GM12878 (cell line): ENCODE results near the gene MNAT1. TPM values are rescaled to one million over a fixed set of nuclear protein-coding genes. Genes with fewer than 3 reads are reported as not detected.

Experiments used
- ATAC-seq: fragments of 200-7000 bp; cut with Tn5 transposase; 3 replicates; pipeline ENCODE4 v1.9.1; 2020; ENCODE audit warnings: mild to moderate bottlenecking, moderate library complexity
- BruUV-seq: library from RNA; stranded (reverse); fragments of 400-500 nt; replicated peaks from 2 replicates; lab custom pipeline; 2021; lab: Mats Ljungman, UMichigan
- CTCF ChIA-PET: fragments of 300-600 bp; sonication (Branson Sonifier 250); formaldehyde crosslinking; extraction: SDS; loops from one replicate; lab custom pipeline; 2021; ENCODE audit warnings: inconsistent platforms; lab: Yijun Ruan, JAX
- POLR2A ChIA-PET: fragments of 350-600 bp; formaldehyde crosslinking; extraction: SDS; loops from one replicate; lab custom pipeline; 2021; ENCODE audit warnings: inconsistent platforms; lab: Charles Lee
- RAD21 ChIA-PET: fragments of 300-600 bp; sonication (Branson Sonifier 250); formaldehyde crosslinking; loops from one replicate; lab custom pipeline; 2023; ENCODE audit warnings: antibody characterized with exemption; ENCODE audit not compliant: unreplicated experiment; lab: Charles Lee
- SMC1A ChIA-PET: fragments of 300-600 bp; sonication (Branson Sonifier 250); formaldehyde crosslinking; loops from one replicate; lab custom pipeline; 2023; ENCODE audit not compliant: unreplicated experiment, uncharacterized antibody; lab: Charles Lee
- DNase-seq: peaks from one replicate; pipeline ENCODE4 v3.0.0-alpha.2; 2011; ENCODE audit warnings: low read depth, low spot score
- FAIRE-seq: peaks from 3 replicates; lab custom pipeline; 2011; peaks lifted over from hg19 to GRCh38; lab: Jason Lieb, UNC
- H2AFZ ChIP-seq: 2 replicates; pipeline ENCODE4 v1.6.0; 2011; ENCODE audit warnings: low read depth, low read length, control low read depth; ENCODE audit not compliant: control insufficient read depth
- H3K27ac ChIP-seq: 2 replicates; pipeline ENCODE4 v1.5.1; 2011; ENCODE audit warnings: control low read depth; ENCODE audit not compliant: control insufficient read depth, insufficient read depth
- H3K27me3 ChIP-seq, 2 experiments: replicated peaks in 1 of 2; 2 replicates each; pipeline versions ENCODE4 v1.6.0 to v1.6.1; 2011; ENCODE audit warnings: low read length in 1 of 2; ENCODE audit not compliant: control insufficient read depth in 2 of 2, insufficient read depth in 2 of 2
- H3K36me3 ChIP-seq, 2 experiments: 2 replicates each; pipeline ENCODE4 v1.5.1; 2011; ENCODE audit warnings: low read length in 1 of 2; ENCODE audit not compliant: control insufficient read depth in 2 of 2, insufficient read depth in 2 of 2
- H3K4me1 ChIP-seq: 2 replicates; pipeline ENCODE4 v1.6.1; 2011; ENCODE audit warnings: mild to moderate bottlenecking, low read length, moderate library complexity, mixed read lengths; ENCODE audit not compliant: control insufficient read depth, insufficient read depth
- H3K4me2 ChIP-seq: 2 replicates; pipeline ENCODE4 v1.6.0; 2011; ENCODE audit warnings: control low read depth; ENCODE audit not compliant: control insufficient read depth, insufficient read depth
- H3K4me3 ChIP-seq: fragments of 200-600 bp; sonication (generic); 2 replicates; pipeline ENCODE4 v1.5.1; 2016
- H3K79me2 ChIP-seq: 2 replicates; pipeline ENCODE4 v1.6.0; 2011; ENCODE audit warnings: low read length; ENCODE audit not compliant: control insufficient read depth, insufficient read depth
- H3K9ac ChIP-seq: 2 replicates; pipeline ENCODE4 v1.8.0; 2011; ENCODE audit warnings: low read length, control low read depth, mixed read lengths; ENCODE audit not compliant: control insufficient read depth, insufficient read depth
- H3K9me3 ChIP-seq: replicated peaks from 3 replicates; pipeline ENCODE4 v1.5.1; 2011; ENCODE audit warnings: mild to moderate bottlenecking, low read length; ENCODE audit not compliant: control insufficient read depth, insufficient read depth
- H4K20me1 ChIP-seq: 2 replicates; pipeline ENCODE4 v1.6.0; 2011; ENCODE audit not compliant: control insufficient read depth, insufficient read depth
- CHD4 ChIP-seq: fragments of 200-600 bp; sonication (generic); IDR thresholded peaks from 2 replicates; pipeline ENCODE4 v1.6.1; 2016; ENCODE audit warnings: mild to moderate bottlenecking
- DPF2 ChIP-seq: fragments of 450-650 bp; IDR thresholded peaks from 2 replicates; pipeline ENCODE4 v1.6.1; 2017; ENCODE audit warnings: mild to moderate bottlenecking
- HCFC1 ChIP-seq: fragments of 150-350 bp; IDR thresholded peaks from 2 replicates; pipeline ENCODE4 v1.6.1; 2014; ENCODE audit warnings: low read length
- IKZF1 ChIP-seq: fragments of 450-650 bp; conservative IDR thresholded peaks from 2 replicates; pipeline ENCODE4 v1.6.1; 2017; ENCODE audit warnings: antibody characterized with exemption, mild to moderate bottlenecking
- IRF4 ChIP-seq: IDR thresholded peaks from 2 replicates; pipeline ENCODE4 v1.6.1; 2011; ENCODE audit warnings: low read depth, low read length
- MEF2B ChIP-seq: fragments of 450-650 bp; IDR thresholded peaks from 2 replicates; pipeline ENCODE4 v1.6.1; 2018; ENCODE audit warnings: mild to moderate bottlenecking, moderate library complexity; ENCODE audit not compliant: partially characterized antibody, poor library complexity, severe bottlenecking
- NFYB ChIP-seq: IDR thresholded peaks from 2 replicates; pipeline ENCODE4 v1.6.1; 2011; ENCODE audit warnings: low read depth, mild to moderate bottlenecking, low read length, improper control_type of control experiment, moderate library complexity; ENCODE audit not compliant: insufficient read depth
- NR2F1 ChIP-seq: fragments of 450-650 bp; conservative IDR thresholded peaks from 2 replicates; pipeline ENCODE4 v1.6.1; 2017; ENCODE audit warnings: mild to moderate bottlenecking
- PAX8 ChIP-seq: fragments of 450-650 bp; IDR thresholded peaks from 2 replicates; pipeline ENCODE4 v1.6.1; 2017; ENCODE audit warnings: mild to moderate bottlenecking, moderate library complexity
- POLR2AphosphoS5 ChIP-seq: IDR thresholded peaks from 2 replicates; pipeline ENCODE4 v1.6.1; 2011; ENCODE audit warnings: mild to moderate bottlenecking, low read length, inconsistent platforms
- POU2F2 ChIP-seq: IDR thresholded peaks from 3 replicates; pipeline ENCODE4 v1.6.1; 2011; ENCODE audit warnings: low read depth, mild to moderate bottlenecking, low read length, borderline replicate concordance
- RFX5 ChIP-seq: IDR thresholded peaks from 2 replicates; pipeline ENCODE4 v1.6.1; 2011; ENCODE audit warnings: low read depth, low read length, improper control_type of control experiment
- ZNF24 ChIP-seq: fragments of 450-650 bp; IDR thresholded peaks from 2 replicates; pipeline ENCODE4 v1.6.1; 2017; ENCODE audit warnings: antibody characterized with exemption, mild to moderate bottlenecking
- WGBS: methylation state at CpG from one replicate; pipeline ENCODE4 v1.1.6; 2016; ENCODE audit warnings: low lambda C conversion rate; ENCODE audit not compliant: insufficient replicate concordance, insufficient coverage; ENCODE audit errors: missing lambda C conversion rate; 5-methylcytosine and 5-hydroxymethylcytosine counted together
- in situ Hi-C: fragments of 300-500 bp; cut with MboI; formaldehyde crosslinking; loops from 9 replicates; pipeline ENCODE4 v1.14.3; 2018; ENCODE audit warnings: mixed read lengths
- intact Hi-C: fragments of 100-400 bp; cut with micrococcal nuclease; formaldehyde crosslinking; loops from one replicate; pipeline ENCODE4 v1.14.2; 2022; ENCODE audit not compliant: unreplicated experiment
- polyA plus RNA-seq, 11 experiments: library from polyadenylated mRNA; depleted of rRNA in 4 of 11; unstranded in 6 of 11; stranded (reverse) in 5 of 11; fragments of >200 nt; fragmentation: Nextera tagmentation in 4 of 11; fragmentation: Illumina TruSeq in 1 of 11; extraction: Ambion mirVana in 4 of 11; extraction: Trizol in 1 of 11; gene quantifications; 1 replicate in 1 of 11; 2 replicates in 10 of 11; pipeline versions ENCODE4 v1.2.1 to v1.2.3, GENCODE V29; 2011 to 2016; ENCODE audit warnings: inconsistent platforms in 2 of 11, missing spikeins in 2 of 11, low read depth in 1 of 11
- total RNA-seq, 4 experiments: library from RNA; depleted of rRNA in 3 of 4; stranded (reverse); fragments of >200 nt in 3 of 4; fragmentation: Illumina TruSeq in 1 of 4; extraction: Trizol in 1 of 4; gene quantifications; 2 replicates each; pipeline versions ENCODE4 v1.2.1 to v1.2.3, GENCODE V29; 2013 to 2021
- TF ChIP-seq, protein P1 (sequence below): IDR thresholded peaks from 2 replicates; pipeline ENCODE4 v1.6.1; 2011; ENCODE audit warnings: low read depth, low read length, improper control_type of control experiment, borderline replicate concordance
- TF ChIP-seq, protein P2 (sequence below): fragments of 450-650 bp; conservative IDR thresholded peaks from 2 replicates; pipeline ENCODE4 v1.6.1; 2017; ENCODE audit warnings: mild to moderate bottlenecking, moderate library complexity
- TF ChIP-seq, protein P3 (sequence below): IDR thresholded peaks from 2 replicates; pipeline ENCODE4 v1.6.1; 2011; ENCODE audit warnings: borderline replicate concordance, low read depth, mild to moderate bottlenecking, moderate library complexity, mixed read lengths, low read length; ENCODE audit not compliant: insufficient read depth; ENCODE audit errors: extremely low read length
- TF ChIP-seq, protein P4 (sequence below): fragments of 450-650 bp; formaldehyde crosslinking; IDR thresholded peaks from 2 replicates; pipeline ENCODE4 v1.5.0; 2022; ENCODE audit warnings: mild to moderate bottlenecking, missing genetic modification characterization

MNAT1 gene
- total and polyA plus RNA-seq, 10 of the 15 experiments (the other 5 are each of a cell fraction or from before 2014, with no cell fraction given), result 26.5 to 67.4 (median 40.8) TPM

DNA sequence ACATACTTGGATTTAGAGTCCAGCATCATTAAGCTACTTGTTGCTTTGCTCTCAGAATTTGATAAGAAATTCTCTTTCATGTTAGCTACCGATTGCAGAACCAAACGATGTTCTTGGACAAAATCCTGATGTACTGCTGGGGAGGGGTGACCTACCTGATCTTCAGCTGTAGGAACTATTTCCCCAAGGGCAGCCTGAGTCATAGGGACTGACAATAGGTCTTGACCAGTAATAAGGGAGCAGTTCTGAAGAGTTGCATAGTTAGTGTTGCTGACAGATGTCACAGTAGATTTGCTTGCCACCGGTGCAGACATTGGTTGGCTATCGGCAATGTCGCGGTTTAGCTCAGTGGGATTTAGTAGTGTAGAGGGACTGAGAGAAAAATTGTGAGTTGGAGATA is 21.0 kb upstream of the MNAT1 start:
- no peak overlapping the region for H3K4me2 ChIP-seq
- H2AFZ ChIP-seq, result no peak overlapping the region
- H3K27ac ChIP-seq, result no peak overlapping the region
- H4K20me1 ChIP-seq, result no peaks in the 10 kb centered on the region
- H3K9me3 ChIP-seq, result no peaks in the 10 kb centered on the region
- 88% methylated on average over 6 of the region's 6 CpGs for WGBS
- H3K4me1 ChIP-seq, result no peaks in the 10 kb centered on the region
- BruUV-seq, result no TSS peak
- in situ Hi-C loops (no loop called here), intact Hi-C loops (no loop called here)
- H3K27me3 ChIP-seq, result peaks cover 0 to under 1% of the 10 kb centered on the region in 2 experiments; a peak in 1 of 4 replicates
- no peaks in the 10 kb centered on the region for H3K79me2 ChIP-seq
- RAD21 ChIA-PET, result no interaction called here
- CTCF ChIA-PET, result interaction anchor here (1.0 kb wide), 1 partner anchor 18 kb away, joined by 3 read pairs; no protein-coding TSS in a partner anchor
- H3K9ac ChIP-seq, result no peak overlapping the region
- SMC1A ChIA-PET, result interaction anchor here (1.0 kb wide), 1 partner anchor 20 kb away, joined by 3 read pairs; no protein-coding TSS in a partner anchor
- H3K36me3 ChIP-seq, result no peaks in the 10 kb centered on the region
- no peak overlapping the region for H3K4me3 ChIP-seq
- DNase-seq, result no peak
- TF ChIP-seq, protein P1, sequence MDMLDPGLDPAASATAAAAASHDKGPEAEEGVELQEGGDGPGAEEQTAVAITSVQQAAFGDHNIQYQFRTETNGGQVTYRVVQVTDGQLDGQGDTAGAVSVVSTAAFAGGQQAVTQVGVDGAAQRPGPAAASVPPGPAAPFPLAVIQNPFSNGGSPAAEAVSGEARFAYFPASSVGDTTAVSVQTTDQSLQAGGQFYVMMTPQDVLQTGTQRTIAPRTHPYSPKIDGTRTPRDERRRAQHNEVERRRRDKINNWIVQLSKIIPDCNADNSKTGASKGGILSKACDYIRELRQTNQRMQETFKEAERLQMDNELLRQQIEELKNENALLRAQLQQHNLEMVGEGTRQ, result no peak
- TF ChIP-seq MEF2B (no peak), RFX5 (no peak), NR2F1 (no peak), HCFC1 (no peak), IKZF1 (no peak), CHD4 (no peak), POU2F2 (no peak), IRF4 (no peak), DPF2 (no peak), NFYB (no peak), ZNF24 (no peak), PAX8 (no peak), POLR2AphosphoS5 (no peak)
- TF ChIP-seq, protein P2, sequence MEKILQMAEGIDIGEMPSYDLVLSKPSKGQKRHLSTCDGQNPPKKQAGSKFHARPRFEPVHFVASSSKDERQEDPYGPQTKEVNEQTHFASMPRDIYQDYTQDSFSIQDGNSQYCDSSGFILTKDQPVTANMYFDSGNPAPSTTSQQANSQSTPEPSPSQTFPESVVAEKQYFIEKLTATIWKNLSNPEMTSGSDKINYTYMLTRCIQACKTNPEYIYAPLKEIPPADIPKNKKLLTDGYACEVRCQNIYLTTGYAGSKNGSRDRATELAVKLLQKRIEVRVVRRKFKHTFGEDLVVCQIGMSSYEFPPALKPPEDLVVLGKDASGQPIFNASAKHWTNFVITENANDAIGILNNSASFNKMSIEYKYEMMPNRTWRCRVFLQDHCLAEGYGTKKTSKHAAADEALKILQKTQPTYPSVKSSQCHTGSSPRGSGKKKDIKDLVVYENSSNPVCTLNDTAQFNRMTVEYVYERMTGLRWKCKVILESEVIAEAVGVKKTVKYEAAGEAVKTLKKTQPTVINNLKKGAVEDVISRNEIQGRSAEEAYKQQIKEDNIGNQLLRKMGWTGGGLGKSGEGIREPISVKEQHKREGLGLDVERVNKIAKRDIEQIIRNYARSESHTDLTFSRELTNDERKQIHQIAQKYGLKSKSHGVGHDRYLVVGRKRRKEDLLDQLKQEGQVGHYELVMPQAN, result no peak
- TF ChIP-seq, protein P3, sequence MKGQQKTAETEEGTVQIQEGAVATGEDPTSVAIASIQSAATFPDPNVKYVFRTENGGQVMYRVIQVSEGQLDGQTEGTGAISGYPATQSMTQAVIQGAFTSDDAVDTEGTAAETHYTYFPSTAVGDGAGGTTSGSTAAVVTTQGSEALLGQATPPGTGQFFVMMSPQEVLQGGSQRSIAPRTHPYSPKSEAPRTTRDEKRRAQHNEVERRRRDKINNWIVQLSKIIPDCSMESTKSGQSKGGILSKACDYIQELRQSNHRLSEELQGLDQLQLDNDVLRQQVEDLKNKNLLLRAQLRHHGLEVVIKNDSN, result no peak
- TF ChIP-seq, protein P4, sequence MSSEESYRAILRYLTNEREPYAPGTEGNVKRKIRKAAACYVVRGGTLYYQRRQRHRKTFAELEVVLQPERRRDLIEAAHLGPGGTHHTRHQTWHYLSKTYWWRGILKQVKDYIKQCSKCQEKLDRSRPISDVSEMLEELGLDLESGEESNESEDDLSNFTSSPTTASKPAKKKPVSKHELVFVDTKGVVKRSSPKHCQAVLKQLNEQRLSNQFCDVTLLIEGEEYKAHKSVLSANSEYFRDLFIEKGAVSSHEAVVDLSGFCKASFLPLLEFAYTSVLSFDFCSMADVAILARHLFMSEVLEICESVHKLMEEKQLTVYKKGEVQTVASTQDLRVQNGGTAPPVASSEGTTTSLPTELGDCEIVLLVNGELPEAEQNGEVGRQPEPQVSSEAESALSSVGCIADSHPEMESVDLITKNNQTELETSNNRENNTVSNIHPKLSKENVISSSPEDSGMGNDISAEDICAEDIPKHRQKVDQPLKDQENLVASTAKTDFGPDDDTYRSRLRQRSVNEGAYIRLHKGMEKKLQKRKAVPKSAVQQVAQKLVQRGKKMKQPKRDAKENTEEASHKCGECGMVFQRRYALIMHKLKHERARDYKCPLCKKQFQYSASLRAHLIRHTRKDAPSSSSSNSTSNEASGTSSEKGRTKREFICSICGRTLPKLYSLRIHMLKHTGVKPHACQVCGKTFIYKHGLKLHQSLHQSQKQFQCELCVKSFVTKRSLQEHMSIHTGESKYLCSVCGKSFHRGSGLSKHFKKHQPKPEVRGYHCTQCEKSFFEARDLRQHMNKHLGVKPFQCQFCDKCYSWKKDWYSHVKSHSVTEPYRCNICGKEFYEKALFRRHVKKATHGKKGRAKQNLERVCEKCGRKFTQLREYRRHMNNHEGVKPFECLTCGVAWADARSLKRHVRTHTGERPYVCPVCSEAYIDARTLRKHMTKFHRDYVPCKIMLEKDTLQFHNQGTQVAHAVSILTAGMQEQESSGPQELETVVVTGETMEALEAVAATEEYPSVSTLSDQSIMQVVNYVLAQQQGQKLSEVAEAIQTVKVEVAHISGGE (CRISPR knock-in tag), result no peak
- no peak for FAIRE-seq
- ATAC-seq, result no peak
- POLR2A ChIA-PET, result no interaction called here
